Ectodermal cell (in vitro differentiated cells): ENCODE data around the gene FNDC3A.

Experiments used
- H3K27ac ChIP-seq: 2 replicates; pipeline ENCODE4 v1.7.0; 2013; ENCODE audit warnings: mild to moderate bottlenecking, low read depth, low read length; ENCODE audit not compliant: insufficient read depth, poor library complexity, severe bottlenecking
- H3K27me3 ChIP-seq: 2 replicates; pipeline ENCODE4 v1.7.0; 2013; ENCODE audit warnings: mild to moderate bottlenecking, low read length; ENCODE audit not compliant: insufficient read depth, control insufficient read depth, poor library complexity, severe bottlenecking
- H3K36me3 ChIP-seq: one replicate; pipeline ENCODE4 v1.7.0; 2013; ENCODE audit warnings: low read length; ENCODE audit not compliant: control insufficient read depth, insufficient read depth
- H3K4me1 ChIP-seq: one replicate; pipeline ENCODE4 v1.7.0; 2013; ENCODE audit warnings: low read length; ENCODE audit not compliant: control insufficient read depth, insufficient read depth
- H3K4me3 ChIP-seq: 2 replicates; pipeline ENCODE4 v1.7.0; 2013; ENCODE audit warnings: low read depth, low read length, control low read depth; ENCODE audit not compliant: insufficient read depth
- H3K9me3 ChIP-seq: 2 replicates; pipeline ENCODE4 v1.7.0; 2013; ENCODE audit warnings: mild to moderate bottlenecking, low read length, moderate library complexity; ENCODE audit not compliant: control insufficient read depth
- WGBS, 2 experiments: methylation state at CpG; one replicate each; pipeline ENCODE4 v1.1.7; 2013; ENCODE audit warnings: missing lambda C conversion rate in 2 of 2; 5-methylcytosine and 5-hydroxymethylcytosine counted together

Gene FNDC3A

GRCh38 chr13:49247643-49248621 is 272.2 kb downstream of the FNDC3A start, which contains the start of gene CDADC1:
TSS of gene CDADC1 (plus strand) at chr13:49247925. CDS start at chr13:49248038, 113 bp downstream.
- no peak within 1 kb of the TSS for H3K27ac ChIP-seq
- no peaks in the 10 kb centered on the region for H3K4me1 ChIP-seq
- no peaks in the 10 kb centered on the region for H3K36me3 ChIP-seq
- 0 to 1% methylated on average over 56 of the region's 56 CpGs for WGBS, 2 experiments
- peaks cover 6% of the 10 kb centered on the region for H3K27me3 ChIP-seq
- H3K9me3 ChIP-seq: no peaks in the 10 kb centered on the region
- peak within 1 kb of the TSS; percentile 75 for H3K4me3 ChIP-seq

GRCh38 chr13:49248622-49249002 is 272.9 kb downstream of the FNDC3A start:
- Histone ChIP-seq H3K4me1 (no peaks in the 10 kb centered on the region), H3K36me3 (no peaks in the 10 kb centered on the region), H3K27ac (no peak overlapping the region), H3K9me3 (no peaks in the 10 kb centered on the region), H3K4me3 (peak overlapping the region; percentile 75), H3K27me3 (peaks cover 6% of the 10 kb centered on the region)
- 8 to 12% methylated on average over 6 of the region's 6 CpGs for WGBS, 2 experiments

GRCh38 chr13:49251326-49251725 is 275.6 kb downstream of the FNDC3A start:
- WGBS, 2 experiments: 94 to 99% methylated on average over 4 to 5 of the region's 5 CpGs
- Histone ChIP-seq H3K27ac (no peak overlapping the region), H3K4me1 (no peaks in the 10 kb centered on the region), H3K36me3 (no peaks in the 10 kb centered on the region), H3K9me3 (no peaks in the 10 kb centered on the region), H3K27me3 (no peaks in the 10 kb centered on the region), H3K4me3 (no peak overlapping the region)

- Histone ChIP-seq H3K4me1 (no peaks in the 10 kb centered on the region), H3K27me3 (no peaks in the 10 kb centered on the region), H3K36me3 (no peaks in the 10 kb centered on the region), H3K27ac (no peak overlapping the region), H3K4me3 (no peak overlapping the region), H3K9me3 (no peaks in the 10 kb centered on the region)
- 100% methylated on average over 1 of the region's 1 CpG for WGBS, 2 experiments
These were observed 277.6 kb downstream of the FNDC3A start for GRCh38 chr13:49253310-49253709.

- no peaks in the 10 kb centered on the region for H3K4me1 ChIP-seq
- WGBS, 2 experiments: 85 to 100% methylated on average over 1 of the region's 1 CpG
- H3K9me3 ChIP-seq: no peaks in the 10 kb centered on the region
- no peak overlapping the region for H3K27ac ChIP-seq
- no peaks in the 10 kb centered on the region for H3K36me3 ChIP-seq
- no peak overlapping the region for H3K4me3 ChIP-seq
- no peaks in the 10 kb centered on the region for H3K27me3 ChIP-seq
These were observed 278.3 kb downstream of the FNDC3A start for GRCh38 chr13:49254007-49254406.

GRCh38 chr13:49256841-49257240 is 281.1 kb downstream of the FNDC3A start:
- no peaks in the 10 kb centered on the region for H3K36me3 ChIP-seq
- no peaks in the 10 kb centered on the region for H3K9me3 ChIP-seq
- no peak overlapping the region for H3K4me3 ChIP-seq
- H3K4me1 ChIP-seq: no peaks in the 10 kb centered on the region
- H3K27me3 ChIP-seq: no peaks in the 10 kb centered on the region
- no peak overlapping the region for H3K27ac ChIP-seq
- 97 to 98% methylated on average over 2 of the region's 2 CpGs for WGBS, 2 experiments

- WGBS, 2 experiments: 96 to 100% methylated on average over 3 of the region's 3 CpGs
- Histone ChIP-seq H3K36me3 (no peaks in the 10 kb centered on the region), H3K4me1 (no peaks in the 10 kb centered on the region), H3K27ac (no peak overlapping the region), H3K4me3 (no peak overlapping the region), H3K27me3 (no peaks in the 10 kb centered on the region), H3K9me3 (no peaks in the 10 kb centered on the region)
These were observed 282.5 kb downstream of the FNDC3A start for GRCh38 chr13:49258089-49258796.
